ENCODE results near the gene AGPAT2.
A peak's percentile ranks its signal among the peaks of the same experiment; 100 is the strongest.

The AGPAT2 gene

GRCh38 chr9:136672431-136673087, 14.7 kb downstream of the AGPAT2 start:
- DNase-seq: no peak

GRCh38 chr9:136671646-136672430, 15.4 kb downstream of the AGPAT2 start:
- peak in 1 of 2 experiments; percentile 34 for DNase-seq

- no peak for DNase-seq
Observed at GRCh38 chr9:136671254-136671614, 16.0 kb downstream of the AGPAT2 start.

- DNase-seq: no peak
Observed at GRCh38 chr9:136670576-136671253, 16.5 kb downstream of the AGPAT2 start.

DNA sequence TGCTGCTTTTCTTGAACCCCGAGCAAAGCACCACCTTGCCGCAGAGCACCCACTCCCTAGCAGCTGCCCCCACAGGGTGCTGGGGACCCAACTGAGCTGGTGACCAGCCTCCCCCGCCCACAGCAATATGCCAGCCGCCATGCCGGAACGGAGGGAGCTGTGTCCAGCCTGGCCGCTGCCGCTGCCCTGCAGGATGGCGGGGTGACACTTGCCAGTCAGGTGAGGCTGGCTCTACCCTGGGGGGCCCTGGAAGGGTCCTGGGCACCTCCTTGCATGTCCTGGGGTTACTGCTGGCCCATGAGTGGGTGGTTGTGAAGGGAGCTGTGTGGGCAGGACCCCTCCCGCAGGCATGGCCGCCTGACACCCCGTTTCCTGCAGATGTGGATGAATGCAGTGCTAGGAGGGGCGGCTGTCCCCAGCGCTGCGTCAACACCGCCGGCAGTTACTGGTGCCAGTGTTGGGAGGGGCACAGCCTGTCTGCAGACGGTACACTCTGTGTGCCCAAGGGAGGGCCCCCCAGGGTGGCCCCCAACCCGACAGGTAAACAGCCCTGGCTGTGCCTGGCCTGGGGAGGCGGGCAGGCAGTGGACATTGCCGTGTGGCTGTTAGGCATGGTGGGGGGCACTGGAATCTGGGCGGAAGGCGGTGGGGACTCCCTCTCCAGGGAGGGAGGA, 17.3 kb downstream of the AGPAT2 start:
- DNase-seq: no peak

DNA sequence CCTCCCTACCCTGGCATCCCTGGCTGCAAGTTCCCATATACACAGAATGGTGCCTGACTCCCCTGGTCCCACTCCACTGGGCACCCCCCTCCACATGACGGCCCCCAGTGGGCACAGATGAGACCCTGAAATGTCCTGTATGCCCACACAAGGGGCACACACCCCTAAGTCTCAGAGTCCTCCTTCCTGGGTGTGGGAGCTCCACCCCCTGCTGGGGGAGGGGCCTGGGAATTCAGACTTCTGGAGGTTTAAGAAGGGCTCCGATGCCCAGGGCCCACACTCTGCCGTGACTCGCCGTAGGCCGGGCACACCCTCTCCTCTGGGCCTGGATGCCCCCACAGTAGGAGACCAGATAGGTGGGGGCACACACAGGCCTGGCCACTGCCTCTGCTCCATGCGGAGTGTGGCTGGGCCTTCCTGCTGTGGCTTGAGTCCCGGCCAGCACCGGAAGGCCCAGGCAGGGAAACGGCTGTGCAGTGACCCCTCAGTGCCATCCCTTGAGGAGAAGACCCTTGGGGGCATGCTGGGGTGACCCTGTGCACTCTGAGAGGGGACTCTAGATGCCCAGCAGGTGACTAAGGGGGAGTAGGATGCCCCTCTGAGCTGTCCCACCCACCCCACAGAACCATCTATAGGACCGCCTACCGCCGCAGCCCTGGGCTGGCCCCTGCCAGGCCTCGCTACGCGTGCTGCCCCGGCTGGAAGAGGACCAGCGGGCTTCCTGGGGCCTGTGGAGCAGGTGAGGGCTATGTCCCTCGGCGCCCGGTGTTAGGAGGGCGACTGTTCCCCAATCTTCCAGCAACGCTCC, 18.1 kb downstream of the AGPAT2 start:
- DNase-seq: no peak

GRCh38 chr9:136667940-136668760, 19.1 kb downstream of the AGPAT2 start:
- DNase-seq: no peak

DNA sequence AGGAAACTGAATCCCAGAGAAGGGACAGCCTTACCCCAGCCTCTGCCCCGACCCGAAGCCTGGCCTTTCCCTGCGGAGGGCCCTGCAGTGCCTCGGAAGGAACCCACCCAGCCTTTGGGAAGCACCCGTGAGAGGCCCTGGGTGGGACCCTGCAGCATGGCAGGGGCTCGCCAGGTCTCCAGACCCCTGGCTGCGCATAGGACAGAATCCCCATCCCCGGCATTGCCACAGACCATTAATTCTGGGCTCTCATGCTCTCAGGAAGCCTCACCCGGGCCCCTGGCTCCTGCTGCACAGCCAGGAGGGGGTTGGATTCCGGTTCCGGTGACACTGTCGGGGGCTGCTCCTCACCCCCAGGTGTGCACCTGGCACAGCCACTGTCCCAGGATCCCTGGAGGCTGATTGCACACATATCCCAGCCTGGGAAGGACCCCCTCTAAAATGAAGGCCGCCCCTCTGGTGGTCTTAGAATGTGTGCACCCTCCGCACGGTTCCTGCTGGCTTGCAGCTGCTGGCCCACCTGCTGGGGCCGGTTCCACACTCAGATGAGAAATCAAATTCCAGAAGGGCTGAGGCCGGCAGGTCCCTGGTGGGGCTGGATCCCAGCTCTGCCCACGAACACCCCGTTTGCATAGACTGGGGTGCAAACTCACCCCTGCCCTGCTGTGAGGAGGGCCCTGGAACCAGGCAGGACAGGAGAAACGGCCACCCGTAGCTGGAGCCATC, 19.9 kb downstream of the AGPAT2 start:
- no peak for DNase-seq

DNA sequence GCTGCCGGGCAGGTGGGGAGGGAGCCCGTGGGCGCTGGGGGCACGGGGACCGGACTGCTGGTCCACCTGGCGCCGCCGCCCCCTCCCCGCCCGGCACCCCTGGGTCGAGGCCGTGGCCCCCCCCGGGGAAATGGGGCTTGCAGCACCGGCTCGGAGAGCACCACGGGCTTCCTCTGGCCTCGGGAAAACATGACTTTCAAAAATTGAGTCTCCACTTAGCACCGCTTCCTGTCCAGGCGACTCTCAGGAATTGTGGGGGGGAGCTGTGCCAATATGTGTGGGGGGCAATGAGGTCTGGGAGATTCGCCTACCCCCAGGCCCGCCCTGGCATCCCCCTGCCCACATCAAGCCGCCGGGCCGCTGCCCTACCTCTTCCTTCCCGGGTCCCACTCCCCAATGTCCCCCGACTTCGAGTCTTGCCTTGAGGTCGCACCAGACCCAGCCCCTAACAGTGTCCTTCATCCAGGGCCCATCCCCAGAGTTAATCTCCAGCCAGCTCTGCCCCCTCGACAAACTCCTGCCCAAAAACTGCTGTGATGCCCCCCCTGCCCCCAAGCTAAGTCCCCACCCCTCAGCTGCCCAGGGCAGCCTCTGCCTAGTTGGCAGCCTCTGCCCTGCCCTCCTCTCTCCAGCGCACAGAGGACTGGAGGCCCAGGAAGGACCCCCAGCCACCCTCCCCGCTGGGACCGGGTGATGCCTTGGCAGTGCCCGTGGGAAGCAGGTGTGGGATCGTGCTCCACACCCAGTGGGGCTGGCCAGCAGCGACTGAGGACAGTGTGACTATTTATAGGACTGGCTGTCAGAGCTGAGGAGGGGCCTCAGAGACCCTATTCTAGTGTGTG, 20.7 kb downstream of the AGPAT2 start:
- DNase-seq: no peak

- DNase-seq: no peak
Observed at GRCh38 chr9:136665704-136666371, 21.4 kb downstream of the AGPAT2 start.

- no peak for DNase-seq
Observed at GRCh38 chr9:136665111-136665703, 22.1 kb downstream of the AGPAT2 start.

DNA sequence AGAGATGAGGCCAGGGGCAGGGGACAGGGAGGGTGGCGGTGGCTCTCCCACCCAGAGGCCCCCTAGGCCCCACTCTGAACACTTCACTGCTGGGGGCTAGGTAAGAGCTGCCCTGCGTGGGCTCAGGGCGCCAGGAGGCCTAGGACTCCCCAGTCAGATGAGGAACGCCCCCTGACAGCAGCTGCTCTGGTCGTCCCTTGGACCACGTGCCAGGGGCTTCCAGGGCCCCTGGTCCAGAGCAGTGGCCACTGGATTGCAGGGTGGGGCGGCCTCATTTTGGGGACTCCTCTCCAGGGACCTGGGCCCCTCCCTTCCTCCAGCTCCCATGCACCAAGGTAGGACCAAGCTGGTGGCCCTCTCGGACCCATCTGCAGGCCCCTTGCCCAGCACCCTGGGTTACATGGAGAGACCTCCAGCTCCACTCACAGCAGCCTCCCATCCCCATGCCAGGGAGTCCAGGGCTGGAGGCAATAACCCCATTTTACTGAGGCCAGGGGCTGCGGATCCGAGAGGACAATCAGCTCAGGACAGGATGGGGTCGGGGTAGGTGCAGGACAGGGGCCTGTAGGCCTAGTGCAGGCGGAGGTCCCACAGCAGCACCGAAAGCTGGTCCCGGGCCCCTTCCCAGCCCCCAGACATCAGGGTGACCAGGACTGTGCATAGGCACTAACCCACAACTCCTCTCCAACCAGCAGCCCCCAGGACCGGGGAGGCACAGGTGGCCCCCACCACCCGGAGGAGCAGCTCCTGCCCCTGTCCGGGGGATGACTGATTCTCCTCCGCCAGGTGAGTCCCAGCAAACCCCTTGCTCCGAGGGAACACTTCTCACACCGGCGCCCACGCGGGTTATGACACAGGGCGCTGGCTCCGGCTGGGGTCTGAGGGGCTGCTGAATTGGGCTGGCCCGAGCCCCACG, 23.0 kb downstream of the AGPAT2 start:
- DNase-seq: no peak

DNA sequence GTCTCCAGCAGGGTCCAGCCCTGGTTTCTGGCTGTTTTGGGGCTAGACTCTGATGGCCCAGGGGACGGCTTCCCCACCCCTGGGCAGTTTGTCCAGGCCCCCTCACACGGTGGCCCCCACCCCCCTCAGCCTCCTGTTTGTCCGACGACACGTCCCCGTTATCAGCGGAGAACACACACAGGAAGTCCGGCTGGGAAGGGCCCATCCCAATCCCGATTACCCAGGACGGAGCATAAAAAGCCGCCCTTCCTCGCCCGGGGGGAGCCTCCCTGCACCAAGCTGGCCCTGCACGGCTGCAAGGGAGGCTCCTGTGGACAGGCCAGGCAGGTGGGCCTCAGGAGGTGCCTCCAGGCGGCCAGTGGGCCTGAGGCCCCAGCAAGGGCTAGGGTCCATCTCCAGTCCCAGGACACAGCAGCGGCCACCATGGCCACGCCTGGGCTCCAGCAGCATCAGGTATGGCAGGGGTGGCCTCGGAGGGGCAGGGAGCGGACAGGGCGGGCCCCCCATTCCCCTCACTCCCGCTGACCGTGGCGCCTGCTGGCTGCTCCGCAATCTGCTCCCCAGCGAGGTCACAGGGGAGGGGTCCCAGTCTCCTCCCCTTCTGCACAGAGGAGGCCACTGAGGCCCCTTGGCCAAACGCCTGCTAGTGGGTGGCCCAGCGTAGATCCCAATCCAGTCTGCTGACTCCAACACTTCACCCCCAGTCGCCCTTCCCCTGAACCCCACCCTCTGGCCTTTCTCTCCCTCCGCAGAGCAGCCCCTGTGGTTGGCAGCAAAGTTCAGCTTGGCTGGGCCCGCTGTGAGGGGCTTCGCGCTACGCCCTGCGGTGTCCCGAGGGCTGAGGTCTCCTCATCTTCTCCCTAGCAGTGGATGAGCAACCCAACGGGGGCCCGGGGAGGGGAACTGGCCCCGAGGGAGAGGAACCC, 24.3 kb downstream of the AGPAT2 start, which contains the start of gene EGFL7:
EGFL7 (plus strand) TSS at position 261 of the 926 bp plus-strand sequence. CDS start 5,367 bp downstream, outside the sequence.
- DNase-seq: no peak

- no peak for DNase-seq
Observed at GRCh38 chr9:136662326-136662655, 25.0 kb downstream of the AGPAT2 start.

DNA sequence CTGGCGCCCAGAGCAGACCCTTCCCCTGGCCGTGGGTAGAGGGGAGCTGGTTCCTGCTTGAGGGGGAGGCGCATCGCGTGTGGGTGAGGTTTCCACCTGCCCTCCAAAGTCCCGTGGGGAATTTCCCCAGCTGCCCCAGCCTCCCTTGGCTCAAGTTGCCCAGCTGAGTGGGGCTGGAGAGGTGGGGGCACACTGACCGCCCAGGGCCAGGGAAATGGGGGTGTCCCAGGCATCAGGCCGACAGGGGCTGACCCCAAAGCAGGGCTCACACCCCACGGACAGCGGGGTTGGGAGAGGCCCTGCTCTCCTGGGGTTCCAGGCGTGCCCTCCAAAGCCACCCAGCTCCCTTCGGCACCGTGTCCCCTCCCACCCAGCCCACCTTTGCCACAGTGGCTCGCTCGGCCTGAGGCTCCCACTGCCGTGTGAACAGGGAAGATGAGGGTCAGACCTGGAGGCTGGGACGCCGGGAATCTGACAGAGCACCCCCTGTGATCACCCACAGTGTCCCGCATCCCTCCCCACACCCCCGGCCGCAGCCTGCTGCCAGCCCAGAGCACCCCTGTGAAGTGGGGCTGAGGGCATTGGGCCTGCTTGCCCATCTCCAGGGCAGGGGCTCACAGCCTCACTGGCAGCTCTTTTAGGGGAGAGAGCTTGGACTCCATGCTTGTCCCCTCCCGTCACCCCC, 25.5 kb downstream of the AGPAT2 start:
- no peak for DNase-seq

DNA sequence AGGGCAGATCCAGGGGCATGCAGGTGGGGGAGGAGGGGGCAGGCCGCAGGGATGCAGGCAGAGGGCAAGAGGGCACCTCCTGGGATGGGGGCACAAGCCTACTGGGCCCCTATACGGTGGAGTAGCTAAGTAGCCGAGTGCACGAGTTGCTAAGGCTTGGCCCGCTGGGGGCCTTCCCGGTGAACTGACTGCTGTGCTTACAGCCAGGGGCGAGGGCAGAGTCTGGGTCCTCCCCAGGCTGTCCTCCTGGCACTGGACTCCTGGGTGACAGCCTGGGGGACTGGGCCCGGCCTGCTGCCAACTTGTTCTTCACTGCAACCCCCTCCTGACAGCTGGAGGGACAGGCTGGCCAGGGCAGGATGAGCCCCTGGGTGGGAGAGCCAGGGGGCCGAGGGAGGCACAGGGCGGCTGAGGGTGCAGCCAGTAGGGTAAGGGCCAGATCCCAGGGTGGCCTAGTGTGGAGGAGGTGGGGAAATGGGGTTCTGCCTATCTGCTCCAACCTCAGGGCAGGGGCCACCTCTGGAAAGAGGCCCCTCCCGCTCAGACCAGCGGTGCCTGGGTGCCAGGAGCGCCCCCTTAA, 26.2 kb downstream of the AGPAT2 start:
- no peak for DNase-seq
